H1 (cell line): Measurements from ENCODE around the gene TRDN. TPM values are rescaled to one million over a fixed set of nuclear protein-coding genes. Genes with fewer than 3 reads are reported as not detected.

ENCODE experiments used
- NANOG ChIP-seq: IDR thresholded peaks from 2 replicates; pipeline ENCODE4 v1.6.1; 2011; ENCODE audit warnings: low read length, low read depth, mild to moderate bottlenecking, inconsistent platforms; ENCODE audit not compliant: insufficient read depth, poor library complexity, severe bottlenecking
- TEAD4 ChIP-seq: IDR thresholded peaks from 2 replicates; pipeline ENCODE4 v1.6.1; 2012; ENCODE audit warnings: low read depth, low read length, inconsistent platforms, mixed read lengths
- polyA plus RNA-seq, 7 experiments: library from polyadenylated mRNA; depleted of rRNA in 3 of 7; stranded (reverse) in 5 of 7; unstranded in 2 of 7; fragments of >200 nt in 5 of 7; fragments of 200-250 nt in 2 of 7; gene quantifications; 1 replicate in 5 of 7; 2 replicates in 1 of 7; 4 replicates in 1 of 7; pipeline versions ENCODE4 v1.2.1 to v1.2.3, GENCODE V29; 2011 to 2013; ENCODE audit warnings: missing spikeins in 2 of 7, mixed read lengths in 2 of 7
- total RNA-seq: library from RNA; stranded (reverse); fragmentation: NEBNext Ultra II Directional; extraction: Animal tissue kit (Norgen Biotek cat#: 25700); gene quantifications from 2 replicates; pipeline ENCODE4 v1.2.1, GENCODE V29; 2021

TRDN gene
- total and polyA plus RNA-seq, 2 of the 8 experiments (the other 6 are each of a cell fraction or from before 2014, with no cell fraction given) = 1.6 to 41.6 TPM

GRCh38 chr6:123529058-123529457, 107.7 kb downstream of the TRDN start (continued):
- TF ChIP-seq TEAD4 = no peak
- no peak for TF ChIP-seq NANOG
